ENCODE data around the gene COG2.

DNA sequence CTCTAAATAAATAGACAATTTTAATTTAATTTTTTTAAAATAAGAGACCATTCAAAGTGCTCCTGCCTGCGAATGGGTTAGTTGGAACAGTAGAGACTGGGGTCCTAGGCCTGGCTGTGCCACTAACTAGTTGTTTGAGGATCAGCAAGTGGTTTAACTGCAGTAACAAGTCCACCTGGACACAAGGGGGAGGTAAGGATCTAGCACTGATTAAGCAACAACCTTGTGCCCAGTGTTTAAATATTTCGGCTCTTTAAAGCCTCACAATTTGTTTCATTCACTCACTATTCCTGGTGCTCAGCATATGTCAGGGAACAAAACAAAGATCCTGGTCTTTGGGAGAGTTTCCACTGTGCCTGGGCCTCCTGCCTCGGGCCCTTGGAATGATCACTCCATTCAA lies 73.2 kb downstream of the COG2 start:
- TF ChIP-seq, protein P1, sequence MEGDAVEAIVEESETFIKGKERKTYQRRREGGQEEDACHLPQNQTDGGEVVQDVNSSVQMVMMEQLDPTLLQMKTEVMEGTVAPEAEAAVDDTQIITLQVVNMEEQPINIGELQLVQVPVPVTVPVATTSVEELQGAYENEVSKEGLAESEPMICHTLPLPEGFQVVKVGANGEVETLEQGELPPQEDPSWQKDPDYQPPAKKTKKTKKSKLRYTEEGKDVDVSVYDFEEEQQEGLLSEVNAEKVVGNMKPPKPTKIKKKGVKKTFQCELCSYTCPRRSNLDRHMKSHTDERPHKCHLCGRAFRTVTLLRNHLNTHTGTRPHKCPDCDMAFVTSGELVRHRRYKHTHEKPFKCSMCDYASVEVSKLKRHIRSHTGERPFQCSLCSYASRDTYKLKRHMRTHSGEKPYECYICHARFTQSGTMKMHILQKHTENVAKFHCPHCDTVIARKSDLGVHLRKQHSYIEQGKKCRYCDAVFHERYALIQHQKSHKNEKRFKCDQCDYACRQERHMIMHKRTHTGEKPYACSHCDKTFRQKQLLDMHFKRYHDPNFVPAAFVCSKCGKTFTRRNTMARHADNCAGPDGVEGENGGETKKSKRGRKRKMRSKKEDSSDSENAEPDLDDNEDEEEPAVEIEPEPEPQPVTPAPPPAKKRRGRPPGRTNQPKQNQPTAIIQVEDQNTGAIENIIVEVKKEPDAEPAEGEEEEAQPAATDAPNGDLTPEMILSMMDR (IDR thresholded peaks at IDR 0.05), result no peak
- no peak for TF ChIP-seq POLR2A (IDR thresholded peaks at IDR 0.05)
